Small intestine (tissue), 16 donors: Measurements from ENCODE around the gene ZNF620. TPM values are rescaled to one million over a fixed set of nuclear protein-coding genes. Genes with fewer than 3 reads are reported as not detected.
"Not testable (repeated sequence)": the region's sequence is repeated elsewhere in the genome, so short reads cannot be mapped to it uniquely, and the experiment has no call there.

Experiments used
- DNase-seq, 2 donors: peaks; one replicate each; pipeline versions ENCODE4 v3.0.0 to v3.0.0-alpha.2; 2013
- FAIRE-seq: peaks from 2 replicates; lab custom pipeline; 2012; peaks lifted over from hg19 to GRCh38; lab: Jason Lieb, UNC
- H3K27ac ChIP-seq, 3 donors: one replicate each; pipeline ENCODE4 v1.5.1; 2013; ENCODE audit warnings: low read length in 2 of 3, mild to moderate bottlenecking in 2 of 3, control low read depth in 1 of 3, inconsistent platforms in 1 of 3, low read depth in 1 of 3, moderate library complexity in 1 of 3
- H3K27me3 ChIP-seq, 3 donors: one replicate each; pipeline ENCODE4 v1.6.1; 2013; ENCODE audit warnings: low read length in 3 of 3, inconsistent platforms in 1 of 3; ENCODE audit not compliant: control insufficient read depth in 3 of 3, insufficient read depth in 3 of 3
- H3K36me3 ChIP-seq, 3 donors: one replicate each; pipeline ENCODE4 v1.6.1; 2013; ENCODE audit warnings: low read length in 3 of 3, inconsistent platforms in 1 of 3, low read depth in 1 of 3, mild to moderate bottlenecking in 1 of 3, moderate library complexity in 1 of 3; ENCODE audit not compliant: control insufficient read depth in 3 of 3, insufficient read depth in 2 of 3
- H3K4me1 ChIP-seq, 3 donors: one replicate each; pipeline ENCODE4 v1.6.1; 2013; ENCODE audit warnings: low read length in 2 of 3, inconsistent platforms in 1 of 3, low read depth in 1 of 3, mild to moderate bottlenecking in 1 of 3, moderate library complexity in 1 of 3; ENCODE audit not compliant: control insufficient read depth in 3 of 3, insufficient read depth in 2 of 3
- H3K4me3 ChIP-seq, 3 donors: one replicate each; pipeline ENCODE4 v1.5.1; 2013; ENCODE audit warnings: low read length in 3 of 3, control low read depth in 1 of 3, inconsistent platforms in 1 of 3, low read depth in 1 of 3, mild to moderate bottlenecking in 1 of 3, moderate library complexity in 1 of 3
- H3K9me3 ChIP-seq, 2 donors: one replicate each; pipeline ENCODE4 v1.6.1; 2013; ENCODE audit warnings: low read depth in 1 of 2, low read length in 1 of 2; ENCODE audit not compliant: control insufficient read depth in 2 of 2, insufficient read depth in 1 of 2
- WGBS, 3 donors: extraction: QIAGEN DNeasy Blood & Tissue Kit; methylation state at CpG; one replicate each; pipeline ENCODE4 v1.1.7; 2013; 5-methylcytosine and 5-hydroxymethylcytosine counted together
- long read RNA-seq, 10 donors: transcript quantifications; one replicate each; lab custom pipeline, GENCODE V29; 2026
- polyA plus RNA-seq, 4 donors: library from polyadenylated mRNA; stranded (reverse) in 3 of 4; unstranded in 1 of 4; fragments of 200-250 nt in 3 of 4; fragments of 120-200 nt in 1 of 4; gene quantifications; one replicate each; pipeline versions ENCODE4 v1.2.1 to v1.2.3, GENCODE V29; 2013
- donor health status: healthy with polysubstance abuse.
- donor health status: control.
- donor health status: control.
- donor health status: Bipolar disorder and iron deficiency.
- donor health status: healthy.

The ZNF620 gene
- polyA plus RNA-seq, result 1 to 10 TPM in 3 of 4 donors, under 1 TPM in 1; 0.54 to 8.4 (median 2.1) TPM
- long read RNA-seq, donor 1, result 0 reads
- long read RNA-seq, donor 2, partial matches to known transcripts, result 0 of 2 reads
- long read RNA-seq, donor 2, other reads (novel, unspliced or antisense), result 0 of 2 reads
- long read RNA-seq, donor 3, partial matches to known transcripts, result 0 of 1 reads
- long read RNA-seq, donor 3, other reads (novel, unspliced or antisense), result 0 of 1 reads
- long read RNA-seq, donor 4, result 0 reads
- long read RNA-seq, donor 5, result 0 reads
- long read RNA-seq, donor 6, partial matches to known transcripts, result 0 of 2 reads
- long read RNA-seq, donor 6, other reads (novel, unspliced or antisense), result 0 of 2 reads
- long read RNA-seq, donor 7, result 0 reads
- long read RNA-seq, donor 8, result 0 reads
- long read RNA-seq, donor 9, result 0 reads
- long read RNA-seq, donor 10, partial matches to known transcripts, result 0 of 1 reads
- long read RNA-seq, donor 10, other reads (novel, unspliced or antisense), result 0 of 1 reads

DNA sequence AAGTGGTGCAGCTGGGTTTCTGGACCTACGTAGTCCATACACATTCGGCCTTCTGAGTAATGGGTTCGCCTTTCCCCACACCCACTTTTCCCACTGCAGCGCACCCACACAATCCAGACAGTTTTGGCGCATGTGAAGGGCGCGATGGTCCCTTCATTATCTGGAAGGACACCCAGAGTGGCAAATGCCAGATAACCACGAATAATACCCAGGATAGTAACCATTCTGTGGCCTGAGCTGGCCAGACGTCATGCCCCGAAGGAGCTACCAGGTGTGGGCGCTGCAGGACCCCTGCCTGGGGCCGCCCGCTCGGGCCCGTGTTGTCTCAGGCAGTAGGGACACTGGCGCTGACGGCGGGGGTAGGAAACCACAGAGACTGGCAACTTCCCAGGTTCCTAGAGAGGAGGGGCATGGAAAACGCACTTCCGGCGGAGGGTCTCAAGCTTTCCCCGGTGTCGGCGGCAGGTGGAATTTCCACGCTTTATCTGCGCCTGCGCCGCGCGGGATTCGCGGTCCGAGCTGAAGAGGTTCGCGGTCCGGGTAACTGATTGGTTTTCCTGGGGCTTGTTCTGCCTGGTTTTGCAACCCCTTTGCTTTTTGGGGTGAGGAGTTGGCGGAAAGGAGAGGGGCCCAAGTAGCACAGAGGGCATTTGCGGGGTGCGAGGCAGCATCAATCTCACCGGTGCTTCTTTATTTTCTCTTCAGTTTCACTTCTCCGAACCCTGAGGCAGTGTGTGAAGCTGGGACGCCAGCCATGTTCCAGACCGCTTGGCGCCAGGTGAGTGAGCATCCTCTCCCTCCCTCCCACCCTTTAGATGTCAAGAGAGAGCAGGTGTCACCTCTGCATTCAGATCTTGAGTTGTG lies at the start of gene ZNF620:
Gene ZNF620, plus strand, starts transcription at position 441 of the 864 bp plus-strand sequence. Its CDS starts 314 bp downstream, at position 755.
- H3K27ac ChIP-seq, result peak within 1 kb of the TSS; percentile 36 to 83 (median 82)
- peak within 1 kb of the TSS; percentile 54 to 66 (median 65) for H3K4me3 ChIP-seq
- peaks cover 0 to 3% (median 0%) of the 10 kb centered on the region in 3 donors for H3K4me1 ChIP-seq
- H3K27me3 ChIP-seq, result no peaks in the 10 kb centered on the region
- peak; percentile 85 to 94 for DNase-seq
- peaks cover 0 to 10% (median 0%) of the 10 kb centered on the region in 3 donors for H3K36me3 ChIP-seq
- no peak for FAIRE-seq
- H3K9me3 ChIP-seq, result no peaks in the 10 kb centered on the region
- 4 to 6% (median 5%) methylated on average over 44 of the region's 44 CpGs for WGBS, 3 donors

DNA sequence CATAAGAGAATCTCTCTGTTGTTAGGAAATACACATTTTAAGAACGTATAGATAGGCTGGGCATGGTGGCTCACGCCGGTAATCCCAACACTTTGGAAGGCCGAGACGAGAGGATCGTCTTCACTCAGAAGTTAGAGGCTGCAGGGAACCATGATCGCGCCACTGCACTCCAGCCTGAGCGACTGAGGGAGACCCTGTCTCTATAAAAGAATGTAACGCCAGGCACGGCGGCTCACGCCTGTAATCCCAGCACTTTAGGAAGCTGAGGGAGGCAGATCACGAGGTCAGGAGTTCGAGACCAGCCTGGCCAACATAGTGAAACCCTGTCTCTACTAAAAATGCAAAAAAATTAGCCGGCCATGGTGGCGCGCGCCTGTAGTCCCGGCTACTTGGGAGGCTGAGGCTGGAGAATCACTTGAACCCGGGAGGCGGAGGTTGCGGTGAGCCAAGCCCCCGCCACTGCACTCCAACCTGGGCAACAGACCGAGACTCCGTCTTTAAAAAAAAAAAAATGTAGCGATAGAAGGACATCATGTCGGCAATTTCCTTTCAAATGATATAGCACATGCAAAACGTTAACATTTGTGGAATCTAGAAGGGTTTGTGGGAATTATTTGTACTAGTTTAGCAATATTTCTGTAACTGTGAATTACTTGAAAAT lies 49.4 kb upstream of the ZNF620 start:
- FAIRE-seq (no peak), DNase-seq (no peak)
- peak overlapping the region in 2 of 3 donors; percentile 85 to 95 for H3K27ac ChIP-seq
- peaks cover 3 to 12% (median 9%) of the 10 kb centered on the region in 3 donors for H3K4me1 ChIP-seq
- peak overlapping the region; percentile 40 to 98 (median 91) for H3K4me3 ChIP-seq
- WGBS, 3 donors, result 48 to 57% (median 54%) methylated on average over 29 of the region's 29 CpGs
- H3K27me3 ChIP-seq, result no peaks in the 10 kb centered on the region
- peaks cover 0 to 22% (median 2%) of the 10 kb centered on the region in 3 donors for H3K36me3 ChIP-seq
- H3K9me3 ChIP-seq, result no peaks in the 10 kb centered on the region

DNA sequence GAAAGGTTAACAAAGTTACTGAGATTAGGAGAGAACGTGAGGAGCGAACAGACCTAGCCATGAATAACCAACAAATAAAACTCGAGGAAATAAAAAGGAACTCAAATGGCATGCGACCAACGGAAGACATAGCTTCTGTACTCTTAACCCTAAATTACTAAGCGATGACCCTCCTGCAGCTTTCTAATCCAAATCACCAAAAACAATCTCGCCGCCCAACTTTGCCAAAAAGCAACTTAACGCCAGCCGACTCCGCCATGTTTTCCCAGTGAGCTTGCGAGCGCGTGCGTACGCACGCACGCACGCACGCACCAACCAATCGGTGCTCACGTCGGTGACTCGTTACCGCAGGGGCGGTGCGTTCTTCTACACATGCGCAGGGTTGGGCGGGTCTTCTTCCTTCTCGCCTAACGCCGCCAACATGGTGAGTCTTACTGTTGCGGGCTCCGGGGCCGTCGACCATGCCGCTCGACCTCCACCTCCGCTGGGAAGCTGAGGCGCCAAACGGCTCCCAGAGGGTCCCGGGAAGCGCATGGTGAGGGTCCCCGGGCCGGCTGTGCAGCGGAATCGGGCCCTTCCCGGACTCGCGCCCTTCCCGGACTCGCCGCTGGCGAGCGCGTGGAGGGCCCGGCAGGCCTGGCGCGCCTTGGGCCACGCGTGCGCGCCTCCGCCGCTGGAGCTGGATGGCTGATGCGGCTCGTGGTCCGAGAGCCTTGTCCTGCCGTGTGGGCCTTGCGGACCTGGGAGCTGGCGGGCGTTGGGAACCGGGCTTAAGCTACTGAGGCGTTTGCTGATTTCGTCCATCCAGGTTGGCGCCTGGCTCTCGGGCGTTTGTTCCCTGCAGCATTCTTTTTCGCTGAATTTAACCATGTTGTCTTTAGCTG lies 48.7 kb upstream of the ZNF620 start, which contains the start of gene RPL14:
Gene RPL14, plus strand, starts transcription at position 400 of the 884 bp plus-strand sequence. Its CDS starts 133 bp downstream, at position 533.
- FAIRE-seq, result no peak
- WGBS, 3 donors, result 0% methylated on average over 66 to 79 of the region's 79 CpGs

DNA sequence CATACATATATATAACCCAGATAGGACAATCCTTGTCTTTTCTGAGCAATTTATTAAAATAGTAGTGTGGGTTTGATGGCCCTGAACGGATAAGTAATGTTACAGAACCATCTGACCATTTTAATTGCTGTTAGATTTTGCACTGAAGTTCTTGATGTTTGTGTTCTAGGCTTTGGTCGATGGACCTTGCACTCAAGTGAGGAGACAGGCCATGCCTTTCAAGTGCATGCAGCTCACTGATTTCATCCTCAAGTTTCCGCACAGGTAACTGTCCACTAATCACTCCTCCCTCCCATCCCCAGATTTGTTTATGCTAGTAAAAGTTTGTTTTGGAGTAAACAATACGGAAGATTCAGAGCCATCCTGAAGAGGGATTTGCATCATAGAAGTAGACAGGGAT lies 47.4 kb upstream of the ZNF620 start:
- H3K27me3 ChIP-seq, result no peaks in the 10 kb centered on the region
- WGBS, 3 donors, result 66 to 73% (median 72%) methylated on average over 4 of the region's 4 CpGs
- H3K36me3 ChIP-seq, result peaks cover 2 to 38% (median 9%) of the 10 kb centered on the region in 3 donors
- peaks cover 3 to 12% (median 3%) of the 10 kb centered on the region in 3 donors for H3K4me1 ChIP-seq
- no peaks in the 10 kb centered on the region for H3K9me3 ChIP-seq
- H3K4me3 ChIP-seq, result peak overlapping the region in 1 of 3 donors; percentile 98
- no peak for FAIRE-seq
- no peak for DNase-seq
- H3K27ac ChIP-seq, result no peak overlapping the region

More for the DNA sequence above, 48.7 kb upstream of the ZNF620 start, which contains the start of gene RPL14:
- DNase-seq, result peak; percentile 97 to 99
- H3K9me3 ChIP-seq, result no peaks in the 10 kb centered on the region
- H3K4me3 ChIP-seq, result peak within 1 kb of the TSS; percentile 77 to 98 (median 91)
- peaks cover 1 to 27% (median 2%) of the 10 kb centered on the region in 3 donors for H3K36me3 ChIP-seq
- peak within 1 kb of the TSS; percentile 71 to 95 (median 85) for H3K27ac ChIP-seq
- no peaks in the 10 kb centered on the region for H3K27me3 ChIP-seq
- H3K4me1 ChIP-seq, result peaks cover 3 to 12% (median 6%) of the 10 kb centered on the region in 3 donors

DNA sequence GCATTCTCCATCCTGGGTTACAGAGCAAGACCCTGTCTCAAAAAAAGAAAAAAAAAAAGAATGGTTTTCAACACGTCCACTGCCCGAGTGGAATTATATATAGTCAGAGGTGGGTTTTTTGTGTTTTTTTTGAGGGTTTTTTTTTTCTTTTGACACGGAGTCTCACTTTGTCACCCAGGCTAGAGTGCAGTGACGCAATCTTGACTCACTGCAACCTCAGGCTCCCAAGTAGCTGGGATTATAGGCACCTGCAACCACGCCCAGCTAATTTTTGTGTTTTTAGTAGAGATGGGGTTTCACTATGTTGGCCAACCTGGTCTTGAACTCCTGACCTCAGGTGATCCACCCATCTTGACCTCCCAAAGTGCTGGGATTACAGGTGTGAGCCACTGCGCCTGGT lies 45.4 kb upstream of the ZNF620 start:
- not testable (repeated sequence) for H3K4me1 ChIP-seq, H3K27me3 ChIP-seq, H3K9me3 ChIP-seq, DNase-seq, FAIRE-seq, H3K27ac ChIP-seq, H3K4me3 ChIP-seq
- peaks cover 4 to 42% (median 11%) of the 10 kb centered on the region in 3 donors for H3K36me3 ChIP-seq
- 74 to 85% (median 80%) methylated on average over 6 of the region's 6 CpGs for WGBS, 3 donors

DNA sequence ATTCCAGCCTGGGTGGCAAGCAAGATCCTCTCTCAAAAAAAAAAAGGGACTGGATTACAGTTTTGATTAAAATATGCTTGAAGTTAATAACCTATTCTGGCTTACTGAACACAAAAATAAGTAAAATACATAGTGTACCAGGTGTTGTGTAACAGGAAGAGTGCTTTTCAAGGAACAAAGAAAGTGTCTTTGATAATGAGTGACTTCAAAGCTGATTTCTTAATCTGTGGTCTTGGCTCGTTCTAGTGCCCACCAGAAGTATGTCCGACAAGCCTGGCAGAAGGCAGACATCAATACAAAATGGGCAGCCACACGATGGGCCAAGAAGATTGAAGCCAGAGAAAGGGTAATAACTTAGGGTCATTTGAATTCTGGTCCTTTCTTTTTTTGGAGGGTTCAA lies 44.7 kb upstream of the ZNF620 start:
- H3K4me1 ChIP-seq, result peaks cover 0 to 9% (median 3%) of the 10 kb centered on the region in 3 donors
- H3K4me3 ChIP-seq, result no peak overlapping the region
- H3K36me3 ChIP-seq, result peaks cover 4 to 42% (median 11%) of the 10 kb centered on the region in 3 donors
- 74 to 78% (median 76%) methylated on average over 3 of the region's 3 CpGs for WGBS, 3 donors
- DNase-seq (no peak), FAIRE-seq (no peak)
- H3K27me3 ChIP-seq, result no peaks in the 10 kb centered on the region
- H3K9me3 ChIP-seq, result no peaks in the 10 kb centered on the region
- H3K27ac ChIP-seq, result no peak overlapping the region

DNA sequence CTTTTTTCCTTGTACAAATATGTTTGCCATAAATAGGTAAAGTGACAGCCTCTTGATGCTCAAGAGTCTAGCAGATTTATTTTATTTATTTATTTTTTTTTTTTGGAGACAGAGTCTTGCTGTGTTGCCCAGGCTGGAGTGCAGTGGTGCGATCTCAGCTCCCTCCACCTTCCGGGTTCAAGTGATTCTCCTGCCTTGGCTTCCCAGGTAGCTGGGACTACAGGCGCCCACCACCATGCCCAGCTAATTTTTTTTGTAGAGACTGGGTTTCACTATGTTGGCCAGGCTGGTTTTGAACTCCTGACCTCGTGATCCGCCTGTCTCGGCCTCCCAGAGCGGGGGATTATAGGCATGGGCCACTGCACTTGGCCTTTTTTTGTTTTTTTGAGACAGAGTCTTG lies 43.0 kb upstream of the ZNF620 start:
- H3K27me3 ChIP-seq, H3K27ac ChIP-seq, H3K4me1 ChIP-seq, H3K9me3 ChIP-seq, DNase-seq, FAIRE-seq, H3K4me3 ChIP-seq: not testable (repeated sequence)
- peaks cover 4 to 42% (median 11%) of the 10 kb centered on the region in 3 donors for H3K36me3 ChIP-seq
- 95 to 96% (median 96%) methylated on average over 7 of the region's 7 CpGs for WGBS, 3 donors
